GM12875 (cell line): ENCODE data around the gene PLEKHG7.

Experiments
- H3K4me3 ChIP-seq: one replicate; pipeline ENCODE4 v1.5.1; 2011; ENCODE audit warnings: low read depth, low read length, control low read depth
- CTCF ChIP-seq: IDR thresholded peaks from 2 replicates; pipeline ENCODE4 v1.5.1; 2011; ENCODE audit warnings: low read depth, mild to moderate bottlenecking, control low read depth, inconsistent platforms, low read length, moderate library complexity, borderline replicate concordance; ENCODE audit not compliant: insufficient read depth

Gene PLEKHG7

DNA sequence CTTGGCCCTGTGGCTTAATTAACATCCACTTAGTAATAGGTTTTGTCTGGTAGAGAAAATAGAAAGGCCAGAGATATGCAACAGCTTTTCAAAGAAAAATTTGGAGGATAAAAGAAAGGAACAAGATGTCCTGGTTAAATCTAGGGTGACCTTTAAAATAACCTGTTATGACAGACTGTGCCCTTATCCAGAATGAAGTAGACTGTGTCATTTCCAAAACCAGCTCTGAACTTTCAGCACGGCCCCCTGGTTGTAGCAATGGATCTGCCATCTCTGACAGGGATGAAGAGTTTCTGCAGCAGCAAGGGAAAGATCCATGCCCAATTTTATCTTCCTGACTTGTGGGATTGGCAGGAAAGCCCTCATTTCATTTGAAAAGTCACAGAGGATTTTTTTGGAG, 5.1 kb downstream of the PLEKHG7 start:
- TF ChIP-seq CTCF, result no peak
- no peak overlapping the region for H3K4me3 ChIP-seq

- no peak overlapping the region for H3K4me3 ChIP-seq
- TF ChIP-seq CTCF, result no peak
These were observed 12.8 kb downstream of the PLEKHG7 start for GRCh38 chr12:92715625-92716024.

DNA sequence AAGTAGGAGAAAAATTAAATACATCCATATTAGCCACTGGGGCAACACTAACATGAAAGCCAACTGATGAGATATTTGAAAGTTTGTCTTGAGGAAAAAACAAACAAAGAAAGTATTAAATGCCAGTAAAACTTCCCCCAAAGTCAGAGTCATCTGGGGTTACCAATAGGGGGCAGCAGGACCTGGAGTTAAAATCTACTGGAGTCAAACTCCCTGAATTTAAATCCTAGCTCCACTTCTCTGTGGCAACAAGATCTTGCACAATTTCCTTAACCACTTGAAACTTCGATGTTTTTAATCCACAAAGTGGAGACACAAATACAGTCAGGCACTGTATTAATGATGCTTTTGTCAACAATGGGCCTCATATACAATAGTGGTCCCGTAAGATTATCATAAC, 14.4 kb downstream of the PLEKHG7 start:
- no peak overlapping the region for H3K4me3 ChIP-seq
- peak; percentile 32; the same call in 1 of the 2 replicates for TF ChIP-seq CTCF

DNA sequence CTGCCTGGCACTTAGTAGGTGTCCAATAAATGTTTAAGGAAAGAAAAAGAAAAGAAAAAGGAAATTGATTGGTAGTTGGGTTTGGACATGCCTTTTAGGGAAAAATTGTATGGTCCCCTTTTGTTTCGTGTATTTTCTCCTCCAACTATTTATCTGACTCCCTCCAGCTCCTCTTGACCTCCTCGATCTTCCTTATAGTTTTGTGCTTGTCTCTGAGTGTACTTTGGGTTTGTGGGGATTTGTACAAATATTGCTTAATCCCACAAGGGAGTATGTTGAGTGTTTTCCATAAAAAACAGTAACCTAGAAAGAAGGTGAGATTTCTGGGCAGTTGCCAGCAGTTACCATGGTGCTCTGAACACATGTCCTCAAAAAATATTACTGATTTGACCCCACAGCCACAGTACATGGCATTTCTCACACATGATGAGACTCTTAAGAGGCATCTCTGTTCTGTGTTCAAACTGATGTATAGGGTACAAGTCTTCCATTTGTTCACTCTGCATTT, 15.7 kb downstream of the PLEKHG7 start:
- no peak for TF ChIP-seq CTCF
- H3K4me3 ChIP-seq, result no peak overlapping the region

DNA sequence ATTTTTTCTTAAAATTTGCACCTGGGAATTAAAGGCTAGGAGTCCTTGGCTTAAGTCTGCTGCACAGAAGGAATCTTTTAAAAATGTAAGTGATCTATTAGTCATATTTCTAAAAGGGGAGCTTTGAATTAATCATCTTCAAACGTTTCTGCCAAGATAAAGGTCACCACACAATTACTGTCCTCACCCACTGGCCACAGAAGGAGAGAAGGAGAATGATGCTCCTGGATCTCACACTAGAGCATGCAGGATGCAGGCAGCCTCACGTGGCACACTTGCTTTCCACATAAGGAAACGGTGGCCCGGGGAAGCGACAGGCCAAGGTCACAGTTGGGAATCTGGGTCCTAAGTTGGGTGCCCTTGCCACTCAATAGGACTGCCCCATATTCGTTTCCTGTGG, 16.9 kb downstream of the PLEKHG7 start:
- no peak overlapping the region for H3K4me3 ChIP-seq
- no peak for TF ChIP-seq CTCF

DNA sequence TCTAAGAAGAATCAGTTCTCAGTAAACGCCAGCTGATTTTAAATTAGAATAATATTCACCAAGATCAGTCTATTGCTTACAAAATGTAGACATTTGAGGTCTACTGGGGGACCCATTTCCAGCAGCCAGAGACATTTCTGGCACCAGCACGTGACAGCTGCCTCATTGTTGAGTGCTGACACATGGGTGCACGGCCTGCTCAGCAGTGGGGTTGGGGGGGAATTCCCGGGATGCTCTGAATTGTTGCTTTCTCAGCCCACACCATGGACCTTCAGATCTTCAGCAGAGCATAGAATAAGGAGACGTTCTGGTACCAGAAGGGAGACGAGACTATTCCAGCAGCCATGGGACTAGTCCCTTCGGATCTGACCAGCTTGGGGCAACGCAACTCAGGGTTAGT, 18.3 kb downstream of the PLEKHG7 start:
- no peak for TF ChIP-seq CTCF
- H3K4me3 ChIP-seq, result no peak overlapping the region

GRCh38 chr12:92721656-92722055, 18.9 kb downstream of the PLEKHG7 start:
- TF ChIP-seq CTCF, result no peak
- H3K4me3 ChIP-seq, result no peak overlapping the region
